GM18526 (cell line): Measurements from ENCODE around the gene PSEN2.
A peak's percentile ranks its signal among the peaks of the same experiment; 100 is the strongest.

Source experiments
- POLR2A ChIP-seq: IDR thresholded peaks from 3 replicates; pipeline ENCODE4 v1.6.1; 2011; ENCODE audit not compliant: insufficient read length; ENCODE audit errors: extremely low read depth

PSEN2 gene

DNA sequence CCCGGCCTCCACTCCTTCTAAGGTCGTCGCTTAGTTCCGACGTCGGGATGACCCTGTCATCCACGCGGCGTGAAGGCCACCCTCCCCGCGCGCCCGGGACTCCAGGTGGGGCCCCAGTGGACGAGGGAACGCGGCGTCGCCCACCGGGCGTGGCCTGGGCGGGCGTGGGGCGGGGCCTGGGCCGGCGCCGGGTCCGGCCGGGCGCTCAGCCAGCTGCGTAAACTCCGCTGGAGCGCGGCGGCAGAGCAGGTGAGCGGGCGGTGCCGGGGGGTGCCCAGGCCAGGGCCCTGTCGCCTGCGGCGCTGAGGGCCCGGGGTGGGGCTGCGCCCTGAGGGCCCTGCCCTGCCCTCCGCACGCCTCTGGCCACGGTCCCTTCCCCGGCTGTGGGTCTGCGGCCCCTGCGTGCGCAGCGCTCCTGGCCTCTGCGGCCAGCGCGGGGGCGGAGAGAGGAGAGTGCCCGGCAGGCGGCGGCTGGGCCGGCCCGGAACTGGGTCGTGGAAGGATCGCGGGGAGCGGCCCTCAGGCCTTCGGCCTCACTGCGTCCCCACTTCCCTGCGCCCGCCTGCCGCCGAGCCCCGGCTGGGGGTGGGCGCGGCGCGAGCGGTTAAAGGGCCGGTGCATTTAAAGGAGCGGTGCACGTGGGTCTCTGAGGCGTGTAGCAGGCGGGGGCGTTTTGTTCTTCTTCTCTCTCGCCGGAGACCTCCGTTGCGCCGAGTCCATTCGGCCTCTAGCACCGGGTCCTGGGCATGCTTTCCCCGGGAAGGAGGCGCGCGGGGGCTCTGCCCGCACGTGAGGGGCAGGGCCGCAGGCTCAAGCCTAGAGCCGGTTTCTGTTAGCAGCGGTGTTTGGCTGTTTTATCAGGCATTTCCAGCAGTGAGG lies at the start of gene PSEN2:
PSEN2 (plus strand) TSS at position 216 of the 879 bp plus-strand sequence. CDS start 11,292 bp downstream, outside the sequence.
- peak; percentile 60 for TF ChIP-seq POLR2A

DNA sequence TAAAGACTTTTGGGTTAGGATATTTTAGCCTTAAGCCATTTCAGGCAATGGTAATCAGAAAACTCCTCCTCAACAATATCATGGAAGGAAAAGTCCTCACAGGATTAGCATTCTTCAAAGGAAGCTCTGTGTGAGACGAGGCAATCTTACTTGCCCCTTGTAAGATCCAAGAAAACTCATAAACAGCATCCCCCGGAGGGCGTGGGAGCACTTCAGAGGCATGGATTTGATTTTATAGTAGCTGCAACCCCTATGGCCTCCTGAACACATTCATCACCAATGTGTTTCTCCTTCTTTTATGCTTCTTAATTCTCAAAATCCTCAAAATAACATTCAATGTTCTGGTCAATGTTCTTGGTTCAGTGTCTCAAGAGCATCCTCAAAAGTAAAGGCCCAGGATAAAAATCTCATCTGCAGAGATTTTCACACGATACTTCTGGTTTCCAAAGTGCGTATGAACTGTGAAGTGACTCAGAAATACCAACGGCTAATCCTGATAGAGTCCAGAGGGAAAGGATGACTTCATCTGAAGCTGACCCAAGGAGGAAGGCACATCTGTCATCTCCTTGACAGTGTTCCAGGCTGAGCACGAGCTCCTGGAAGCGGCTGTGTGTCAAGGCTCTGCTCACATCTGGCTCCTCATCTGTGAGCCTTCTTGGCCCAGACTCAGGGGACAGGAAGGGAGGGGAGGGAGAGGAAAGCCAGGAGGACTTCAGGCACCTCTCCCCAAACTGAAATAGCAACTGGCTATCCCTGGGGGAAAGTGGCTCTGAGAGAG lies 49.3 kb upstream of the PSEN2 start:
- TF ChIP-seq POLR2A, result no peak

DNA sequence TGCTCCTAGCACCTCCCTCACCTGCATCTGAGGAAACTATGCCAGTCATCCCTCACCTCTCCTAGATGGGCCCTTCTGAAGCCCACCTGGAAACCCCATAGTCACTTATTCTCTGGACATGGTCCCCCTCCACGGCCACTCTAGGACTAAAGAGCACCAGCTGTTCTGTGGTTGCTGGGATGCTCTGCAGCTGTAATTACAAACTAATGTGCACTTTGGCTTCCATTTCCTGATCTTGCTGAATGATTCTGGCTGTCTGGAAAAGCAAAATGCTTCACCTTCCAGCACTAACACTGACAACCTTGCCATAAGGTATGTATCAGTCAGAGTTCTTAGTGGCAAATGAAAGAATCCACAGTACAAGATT lies 48.7 kb upstream of the PSEN2 start:
- TF ChIP-seq POLR2A, result no peak

DNA sequence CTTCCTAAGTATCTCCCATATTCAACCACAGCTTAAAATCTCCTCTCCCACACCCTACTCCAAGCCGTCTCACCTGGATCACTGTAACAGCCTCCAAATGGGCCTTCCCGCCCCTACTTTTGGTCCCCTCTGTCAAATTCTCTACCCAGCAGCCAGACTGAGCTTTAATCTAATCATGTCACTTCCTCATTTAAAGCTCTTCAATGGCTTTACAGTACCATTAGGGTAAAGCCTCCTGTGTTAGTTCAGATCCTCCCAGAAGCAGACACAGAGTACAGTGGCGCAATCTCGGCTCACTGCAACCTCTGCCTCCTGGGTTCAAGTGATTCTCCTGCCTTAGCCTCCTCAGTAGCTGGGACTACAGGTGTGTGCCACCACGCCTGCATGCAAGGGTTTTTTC lies 46.8 kb upstream of the PSEN2 start:
- TF ChIP-seq POLR2A, result no peak

DNA sequence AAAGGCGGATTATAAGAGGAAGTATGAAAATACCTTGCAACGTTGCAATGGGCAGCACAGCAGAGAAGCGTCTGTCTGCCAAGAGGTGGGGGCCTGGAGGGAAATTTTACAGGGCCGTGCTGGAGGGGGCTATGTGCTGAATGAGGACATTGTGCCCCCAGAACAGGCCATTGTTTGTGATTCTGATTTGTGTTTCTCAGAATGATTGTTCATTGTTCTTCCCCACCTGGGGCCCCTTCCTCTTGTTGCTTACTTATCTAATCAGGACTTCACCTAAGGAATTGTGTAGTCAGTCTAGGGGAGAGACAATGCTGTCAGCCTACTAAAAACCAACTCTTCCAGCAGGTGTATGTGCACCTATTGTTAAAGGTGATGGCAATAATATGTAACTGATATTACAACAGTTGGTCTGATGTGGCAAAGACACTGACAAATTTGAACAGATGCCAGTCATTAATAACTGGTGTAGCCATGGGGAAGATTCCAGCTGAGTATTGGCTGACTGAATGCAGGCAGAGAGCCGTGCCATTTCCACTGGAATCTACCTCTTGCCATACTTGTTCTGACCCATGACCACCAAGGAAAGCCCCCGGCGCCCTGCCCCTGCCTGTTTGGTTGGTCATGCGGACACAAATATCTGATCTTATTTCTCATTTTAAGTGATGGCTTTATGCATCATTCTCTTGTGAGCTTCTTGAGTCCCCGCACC lies 45.2 kb upstream of the PSEN2 start:
- TF ChIP-seq POLR2A, result no peak

DNA sequence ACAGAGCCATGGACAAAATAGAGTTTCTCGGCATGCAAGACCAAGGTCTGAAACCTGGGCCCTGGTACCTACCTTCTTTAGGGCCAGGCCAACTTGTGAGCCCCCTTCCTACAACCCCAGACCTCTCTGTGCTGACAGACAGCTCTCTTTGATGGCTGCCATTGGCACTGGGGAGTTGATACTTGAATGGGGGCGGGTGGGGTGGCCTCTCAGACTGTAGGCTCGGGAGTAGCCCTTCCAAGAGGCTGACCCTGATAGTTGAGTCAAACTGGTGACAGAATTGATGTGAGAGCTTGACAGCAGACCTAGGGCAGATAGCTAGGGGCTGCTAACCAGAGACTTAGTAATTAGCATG lies 44.7 kb upstream of the PSEN2 start:
- TF ChIP-seq POLR2A, result no peak

GRCh38 chr1:226826479-226827261 lies 43.7 kb upstream of the PSEN2 start:
- TF ChIP-seq POLR2A, result no peak

DNA sequence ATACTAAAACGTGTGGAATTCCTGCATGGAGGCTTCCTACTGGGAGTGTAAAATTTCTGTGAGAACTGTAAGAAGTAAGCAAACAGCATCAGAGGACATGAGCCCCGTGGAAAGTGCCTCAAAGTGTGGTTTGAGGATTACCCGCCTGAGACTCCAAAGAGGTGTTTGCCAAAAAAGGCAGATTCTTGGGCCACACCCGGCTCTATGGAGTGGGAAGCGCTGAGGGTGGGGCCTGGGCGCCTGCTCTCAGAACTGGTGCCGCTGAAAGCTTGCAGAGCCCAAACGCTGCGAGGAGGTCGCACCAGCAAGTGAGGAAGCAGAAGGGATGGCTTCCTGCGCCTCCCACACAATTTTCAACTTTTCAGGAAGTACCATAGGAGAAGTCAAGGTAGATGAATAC lies 43.0 kb upstream of the PSEN2 start:
- TF ChIP-seq POLR2A, result no peak

GRCh38 chr1:226827968-226828513 lies 42.4 kb upstream of the PSEN2 start:
- TF ChIP-seq POLR2A, result no peak

DNA sequence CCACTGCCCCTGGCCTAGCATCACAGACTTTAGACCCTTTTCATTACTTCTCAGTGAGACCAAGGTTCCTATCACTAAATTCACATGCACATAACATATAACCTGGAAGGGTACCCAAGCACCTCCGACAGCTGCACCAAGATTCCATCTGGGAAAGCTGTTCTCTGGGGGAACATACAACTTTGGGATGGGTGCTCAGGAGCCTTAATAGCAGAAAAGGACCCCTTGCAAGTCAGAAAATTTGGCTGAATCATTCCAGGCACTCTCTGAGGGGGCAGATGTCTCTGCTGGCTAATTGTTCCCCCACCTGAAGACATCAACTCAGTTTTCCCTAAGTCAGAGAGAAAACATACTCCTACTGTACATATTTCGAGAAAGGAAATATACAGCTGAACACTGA lies 41.3 kb upstream of the PSEN2 start:
- no peak for TF ChIP-seq POLR2A

- TF ChIP-seq POLR2A, result no peak
Measured at GRCh38 chr1:226831953-226832352, 38.5 kb upstream of the PSEN2 start.

DNA sequence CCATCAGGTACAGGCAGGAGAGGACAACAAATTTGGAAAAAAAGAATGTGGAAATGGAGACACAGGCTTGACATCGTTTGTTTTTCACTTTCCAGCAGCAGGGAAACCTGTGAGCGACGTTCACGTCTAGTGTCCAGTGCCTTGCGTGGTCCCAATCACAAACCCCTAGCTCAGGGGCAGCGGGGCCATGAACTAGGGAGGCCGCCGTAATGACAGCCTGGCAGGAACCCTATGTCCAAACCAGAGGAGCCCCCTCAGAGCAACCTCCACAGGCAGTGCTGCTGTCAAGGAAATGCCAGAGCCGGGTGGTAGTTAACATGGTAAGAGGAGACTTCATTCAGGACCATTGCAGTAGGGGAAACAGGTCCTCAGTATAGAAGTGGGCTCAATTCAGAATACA lies 37.8 kb upstream of the PSEN2 start:
- no peak for TF ChIP-seq POLR2A

DNA sequence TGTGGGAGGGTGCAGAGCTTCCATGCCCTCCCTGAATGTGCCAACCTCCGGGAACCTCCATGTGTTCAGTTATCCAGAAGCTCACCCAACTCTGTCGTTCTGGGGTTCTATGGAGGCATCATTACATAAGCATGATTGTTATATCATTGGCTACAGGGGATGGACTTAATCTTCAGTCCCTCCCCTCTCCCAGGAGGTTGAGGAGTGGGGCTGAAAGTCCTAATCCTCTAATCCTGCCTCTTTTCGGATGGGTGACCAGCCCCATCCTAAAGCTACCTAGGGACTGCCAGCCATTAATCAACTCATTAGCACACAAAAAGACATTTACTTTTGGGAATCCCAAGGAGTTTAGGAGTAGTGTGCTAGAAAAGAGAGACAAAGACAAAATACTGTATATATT lies 32.0 kb upstream of the PSEN2 start:
- TF ChIP-seq POLR2A, result no peak

- no peak for TF ChIP-seq POLR2A
Measured at GRCh38 chr1:226845624-226846023, 24.8 kb upstream of the PSEN2 start.

DNA sequence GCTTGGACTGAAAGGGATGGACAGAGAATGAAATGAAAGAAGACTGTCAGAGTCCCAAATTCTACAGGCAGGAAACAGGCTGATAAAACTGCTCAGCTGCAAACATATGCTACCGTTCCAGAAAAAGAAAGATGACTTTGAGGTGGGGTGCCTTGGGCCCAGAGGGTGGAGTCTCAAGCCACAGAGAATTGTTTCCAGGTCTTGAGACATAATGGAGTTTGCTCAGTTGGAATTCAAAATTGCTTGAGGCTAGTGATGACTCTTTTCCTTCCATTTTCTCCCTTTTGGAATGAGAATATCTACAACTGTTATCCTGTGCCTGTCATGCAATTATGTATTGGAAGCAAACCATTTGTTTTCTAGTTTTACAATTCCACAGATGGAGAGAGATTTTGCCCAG lies 23.6 kb upstream of the PSEN2 start:
- no peak for TF ChIP-seq POLR2A

- no peak for TF ChIP-seq POLR2A
Measured at GRCh38 chr1:226862890-226863289, 7.5 kb upstream of the PSEN2 start.
